ENCODE measurements around the gene AARS2.

Gene AARS2

GRCh38 chr6:44262467-44263353 is 50.4 kb downstream of the AARS2 start:
- DNase-seq (ENCODE audit: low spot score) = no peak

DNA sequence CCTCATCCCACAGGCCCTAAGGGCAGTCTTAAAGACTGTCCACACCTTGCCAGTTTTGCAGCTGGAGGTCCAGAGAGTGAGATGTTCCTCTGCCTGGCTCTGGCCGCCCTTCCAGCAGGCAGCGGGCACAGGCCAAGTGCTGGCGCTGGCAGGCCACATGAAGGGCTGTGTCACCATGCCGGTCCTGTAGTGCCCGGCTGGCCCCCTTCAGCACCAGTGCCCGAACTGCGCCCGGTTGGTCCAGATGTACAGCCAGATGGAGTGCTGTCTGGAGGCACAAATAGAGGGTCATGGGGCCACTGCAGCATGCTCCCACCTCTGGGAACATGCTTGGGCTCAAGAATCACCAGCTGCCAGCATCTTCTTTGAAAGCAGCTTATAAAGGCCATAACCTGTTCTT is 51.6 kb downstream of the AARS2 start:
- DNase-seq (ENCODE audit: low spot score) = no peak

- no peak for DNase-seq (ENCODE audit: low spot score)
Measured at GRCh38 chr6:44260451-44261297, 52.5 kb downstream of the AARS2 start.

GRCh38 chr6:44260011-44260410 is 53.1 kb downstream of the AARS2 start:
- DNase-seq (ENCODE audit: low spot score) = no peak

- DNase-seq (ENCODE audit: low spot score) = no peak
Measured at GRCh38 chr6:44258921-44259320, 54.2 kb downstream of the AARS2 start.

- DNase-seq (ENCODE audit: low spot score) = no peak
Measured at GRCh38 chr6:44258325-44258863, 54.8 kb downstream of the AARS2 start.

GRCh38 chr6:44257753-44258324 is 55.3 kb downstream of the AARS2 start:
- no peak for DNase-seq (ENCODE audit: low spot score)

DNA sequence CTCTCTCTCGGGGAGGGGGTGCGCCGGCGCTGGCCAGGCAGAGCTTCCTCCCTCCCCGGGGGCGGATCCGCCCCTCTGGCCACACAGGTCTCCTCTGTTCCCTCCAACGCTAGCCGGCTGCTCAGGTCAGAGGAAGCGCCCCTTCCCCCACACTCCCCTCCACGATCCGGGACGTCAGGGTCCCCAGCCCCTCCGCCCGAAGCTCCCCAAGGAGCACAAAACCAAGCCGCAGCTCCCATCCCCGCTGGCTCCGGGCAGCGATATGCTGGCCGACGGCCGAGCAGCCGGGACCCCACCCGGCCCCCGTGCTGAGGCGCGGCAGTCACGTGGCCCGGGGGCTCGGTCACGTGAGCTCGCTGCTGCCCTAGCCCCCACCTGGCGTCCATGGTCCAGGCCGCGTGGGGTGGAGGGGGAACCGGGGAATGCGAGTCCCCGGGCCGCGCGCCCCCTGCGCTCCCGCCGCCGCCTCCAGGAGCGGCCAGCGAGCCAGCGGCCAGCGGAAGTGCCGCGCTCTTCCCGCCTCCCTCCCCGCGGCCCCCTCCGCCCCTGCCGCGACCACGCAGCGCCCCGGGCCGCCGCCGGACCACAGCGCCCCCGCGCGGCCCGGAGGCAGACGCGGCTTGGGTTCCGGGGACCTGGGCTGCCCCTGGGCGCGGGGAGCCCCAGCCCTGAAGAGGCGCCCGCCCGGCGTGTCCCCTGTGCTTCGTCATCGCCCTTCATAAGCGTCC is 56.0 kb downstream of the AARS2 start, which contains the start of gene SLC35B2:
SLC35B2 (minus strand) TSS at position 504 of the 728 bp plus-strand sequence; CDS start at position 386, 118 bp downstream.
- DNase-seq (ENCODE audit: low spot score) = peak; percentile 79

DNA sequence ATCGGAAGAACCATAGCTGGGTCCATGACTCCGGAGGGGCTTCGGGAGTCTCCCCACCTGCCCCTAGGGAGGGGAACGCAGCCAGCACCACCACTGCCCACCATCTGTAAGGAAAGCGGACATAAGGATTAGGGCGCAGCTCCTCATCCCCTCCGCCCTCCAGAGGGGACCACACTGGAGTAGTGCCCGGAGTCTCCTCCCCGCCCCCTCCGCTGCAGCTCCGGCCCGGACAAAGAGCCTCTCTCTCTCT is 56.4 kb downstream of the AARS2 start:
- no peak for DNase-seq (ENCODE audit: low spot score)

DNA sequence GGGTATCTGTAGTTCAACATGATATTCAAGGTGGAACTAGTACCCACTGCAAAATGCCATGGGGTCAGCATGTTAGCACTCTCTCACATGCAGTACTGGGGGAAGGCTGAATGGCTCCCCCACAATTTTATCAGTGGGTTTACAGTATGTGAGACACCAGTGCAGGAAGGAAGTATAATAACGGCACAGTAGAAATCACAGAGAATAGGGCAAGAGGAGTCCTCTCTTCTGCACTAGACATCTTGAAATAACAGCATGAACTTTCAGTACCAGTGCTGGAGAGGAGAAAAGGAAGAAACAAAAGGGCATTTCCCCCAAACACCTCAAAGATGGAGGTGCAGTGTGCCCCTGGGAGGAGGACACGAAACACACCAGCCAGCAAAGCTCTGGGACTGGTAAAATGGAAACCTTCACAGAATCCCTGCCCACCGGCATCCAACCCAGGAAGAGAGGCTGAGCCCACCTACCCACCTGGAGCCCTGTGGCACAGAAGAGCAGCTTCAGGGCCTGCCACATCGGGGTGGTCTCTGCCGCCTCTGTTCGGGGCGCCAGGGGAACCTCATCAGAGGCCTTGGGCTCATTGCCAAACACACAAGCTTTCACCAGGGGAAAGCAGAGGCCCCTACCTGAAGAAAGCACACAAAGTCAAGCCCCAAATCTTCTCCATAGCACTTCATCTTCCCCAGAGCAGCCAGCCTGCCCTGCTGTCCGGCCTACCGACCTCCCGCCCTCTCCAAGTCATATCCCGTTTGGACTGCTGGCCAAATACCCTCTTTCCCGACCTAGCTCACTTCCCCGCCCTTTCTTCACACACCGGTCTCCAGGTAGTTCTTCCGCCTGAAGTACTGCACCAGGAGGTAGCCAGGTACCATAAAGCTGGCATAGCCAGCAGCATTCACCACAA is 57.0 kb downstream of the AARS2 start:
- peak; percentile 39 for DNase-seq (ENCODE audit: low spot score)

DNA sequence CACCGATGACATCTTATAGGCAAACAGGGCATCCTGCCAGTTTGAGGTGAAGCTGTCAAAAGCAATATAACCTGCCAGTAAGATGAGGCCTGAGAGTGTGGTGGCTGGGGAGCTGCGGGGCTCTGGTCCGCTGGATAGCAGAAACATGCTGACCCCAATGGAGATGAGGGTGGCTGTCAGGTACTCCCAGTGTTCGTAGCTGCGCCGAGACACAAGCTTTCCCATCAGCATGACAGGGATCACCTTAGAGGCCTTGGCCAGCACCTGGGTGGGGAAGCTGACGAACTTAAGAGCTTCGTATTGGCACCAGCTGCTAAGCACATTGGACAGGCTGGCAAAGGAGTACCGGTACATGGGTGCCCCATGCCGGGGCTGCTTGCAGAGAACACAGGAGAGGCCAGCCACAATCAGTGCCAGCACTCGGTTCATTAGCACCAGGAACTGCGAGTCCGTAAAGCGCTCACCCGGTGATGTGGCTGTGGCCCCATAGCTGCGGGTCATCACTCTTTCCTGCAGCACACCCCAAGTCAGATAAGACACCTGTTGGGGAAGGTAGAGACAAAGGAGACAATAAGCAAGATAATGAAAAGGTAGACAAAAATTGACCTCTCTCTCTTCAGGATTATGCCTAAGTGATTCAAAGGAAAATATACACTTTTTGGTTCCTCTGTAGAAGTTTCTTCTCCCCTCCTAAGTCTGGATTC is 57.9 kb downstream of the AARS2 start:
- peak; percentile 26 for DNase-seq (ENCODE audit: low spot score)

DNA sequence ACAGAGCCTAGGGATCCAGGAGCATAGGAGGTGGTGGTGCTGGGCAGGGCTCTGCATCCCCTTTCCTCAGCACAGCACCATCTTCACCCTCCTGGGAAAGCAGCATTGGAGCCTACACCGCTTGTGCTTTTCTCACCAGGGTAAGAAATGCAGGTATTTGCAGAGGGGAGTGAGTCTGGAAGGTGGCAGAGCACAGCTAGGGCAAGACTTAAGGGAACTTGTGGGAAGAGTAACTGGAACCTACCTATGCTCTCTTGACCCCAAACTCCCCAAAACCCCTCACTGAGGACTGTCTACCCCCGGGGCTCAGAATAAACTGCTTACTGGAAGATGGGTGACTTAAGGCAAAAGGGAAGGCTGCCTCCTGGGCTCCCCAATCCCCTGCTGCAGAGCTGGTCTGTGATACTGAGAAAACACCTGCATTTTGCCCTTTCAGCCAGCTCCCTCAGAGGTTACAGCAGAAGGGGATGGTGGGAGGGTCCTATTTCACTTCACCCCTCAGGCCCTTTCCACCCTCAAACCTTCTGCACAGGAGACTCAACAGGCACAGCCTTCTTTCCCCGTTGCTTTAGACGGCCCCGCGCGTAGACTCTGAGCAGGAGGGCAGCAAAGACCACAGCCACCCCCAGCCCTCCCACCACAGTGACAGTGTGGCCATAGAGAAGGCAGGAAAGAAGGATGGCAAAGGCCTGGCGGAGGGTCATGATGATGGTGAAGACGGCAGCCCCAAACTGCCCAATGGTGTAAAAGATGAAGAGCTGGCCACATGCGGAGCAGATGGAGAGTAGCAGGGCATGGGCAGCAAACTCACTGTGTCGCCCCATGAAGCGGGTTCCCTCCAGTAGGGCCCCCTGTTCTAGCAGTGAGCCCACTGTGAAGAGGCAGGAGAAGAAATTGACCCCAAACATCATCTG is 58.7 kb downstream of the AARS2 start:
- peak; percentile 29 for DNase-seq (ENCODE audit: low spot score)

GRCh38 chr6:44253307-44254101 is 59.6 kb downstream of the AARS2 start:
- peak; percentile 43 for DNase-seq (ENCODE audit: low spot score)

DNA sequence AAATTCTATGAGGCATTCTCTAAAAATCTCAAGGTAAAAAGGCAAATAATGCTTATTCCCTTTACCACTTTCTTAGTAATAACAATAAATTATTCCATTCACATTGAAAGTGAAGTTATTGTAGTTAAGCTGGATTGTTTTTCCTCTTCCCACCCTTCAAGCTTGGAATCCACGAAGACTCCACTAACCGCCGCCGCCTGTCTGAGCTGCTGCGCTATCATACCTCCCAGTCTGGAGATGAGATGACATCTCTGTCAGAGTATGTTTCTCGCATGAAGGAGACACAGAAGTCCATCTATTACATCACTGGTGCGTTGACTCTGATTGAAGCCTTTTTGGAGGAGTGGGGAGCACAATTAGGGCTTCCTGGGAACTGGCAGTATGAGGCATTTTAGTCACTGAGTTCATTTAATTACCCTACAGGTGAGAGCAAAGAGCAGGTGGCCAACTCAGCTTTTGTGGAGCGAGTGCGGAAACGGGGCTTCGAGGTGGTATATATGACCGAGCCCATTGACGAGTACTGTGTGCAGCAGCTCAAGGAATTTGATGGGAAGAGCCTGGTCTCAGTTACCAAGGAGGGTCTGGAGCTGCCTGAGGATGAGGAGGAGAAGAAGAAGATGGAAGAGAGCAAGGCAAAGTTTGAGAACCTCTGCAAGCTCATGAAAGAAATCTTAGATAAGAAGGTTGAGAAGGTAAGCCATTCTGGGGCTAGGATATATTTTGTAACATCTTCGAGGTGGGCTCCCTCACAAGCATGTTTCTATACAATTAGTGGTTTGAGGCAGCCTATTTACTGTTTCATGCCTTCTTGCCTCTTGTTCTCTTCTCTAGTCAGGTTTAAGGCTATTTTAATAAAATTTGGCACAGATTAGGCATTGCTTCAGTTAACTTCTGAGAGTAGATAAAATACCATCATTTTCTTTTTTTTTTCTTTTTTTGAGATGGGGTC is 61.3 kb downstream of the AARS2 start:
- DNase-seq (ENCODE audit: low spot score) = no peak

DNA sequence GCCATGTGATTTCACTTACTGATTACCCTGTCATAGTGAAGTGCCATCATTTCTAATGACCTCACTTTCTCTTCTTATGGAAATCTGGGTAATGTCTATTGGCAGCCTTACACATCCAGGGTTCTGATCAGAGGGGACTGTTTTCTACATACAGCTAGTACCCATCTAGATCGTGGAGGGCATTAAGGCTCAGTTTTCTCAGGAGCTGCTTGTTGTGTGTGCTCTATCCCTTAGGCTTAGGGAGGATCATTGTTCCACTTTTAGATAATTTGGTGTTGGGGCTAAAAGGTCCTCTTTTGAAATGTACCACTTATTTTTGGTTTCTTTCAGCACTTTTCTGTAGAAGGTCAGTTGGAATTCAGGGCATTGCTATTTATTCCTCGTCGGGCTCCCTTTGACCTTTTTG is 62.4 kb downstream of the AARS2 start:
- DNase-seq (ENCODE audit: low spot score) = no peak

DNA sequence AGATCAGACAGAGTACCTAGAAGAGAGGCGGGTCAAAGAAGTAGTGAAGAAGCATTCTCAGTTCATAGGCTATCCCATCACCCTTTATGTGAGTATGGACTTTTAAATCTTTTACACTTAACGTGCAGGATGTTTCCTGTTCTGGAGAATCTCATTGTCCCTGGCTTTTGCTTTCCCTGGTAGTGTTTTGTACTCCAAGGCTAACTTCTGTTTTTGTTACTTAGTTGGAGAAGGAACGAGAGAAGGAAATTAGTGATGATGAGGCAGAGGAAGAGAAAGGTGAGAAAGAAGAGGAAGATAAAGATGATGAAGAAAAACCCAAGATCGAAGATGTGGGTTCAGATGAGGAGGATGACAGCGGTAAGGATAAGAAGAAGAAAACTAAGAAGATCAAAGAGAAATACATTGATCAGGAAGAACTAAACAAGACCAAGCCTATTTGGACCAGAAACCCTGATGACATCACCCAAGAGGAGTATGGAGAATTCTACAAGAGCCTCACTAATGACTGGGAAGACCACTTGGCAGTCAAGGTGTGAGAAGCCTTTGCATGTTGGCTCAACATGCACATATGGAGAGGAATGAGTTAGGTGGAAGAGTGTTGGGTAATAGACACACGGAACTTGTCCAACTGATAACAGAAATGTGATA is 63.0 kb downstream of the AARS2 start:
- no peak for DNase-seq (ENCODE audit: low spot score)

Measured in LoVo (cell line).